Epithelial cell of proximal tubule (primary cell): Measurements from ENCODE around the gene MAP3K7CL. TPM values are rescaled to one million over a fixed set of nuclear protein-coding genes. Genes with fewer than 3 reads are reported as not detected.

Experiments
- DNase-seq: peaks from one replicate; pipeline ENCODE4 v3.0.0-alpha.2; 2011; ENCODE audit warnings: low read depth
- H3K4me3 ChIP-seq: 2 replicates; pipeline ENCODE4 v1.5.1; 2011; ENCODE audit warnings: low read depth, mild to moderate bottlenecking, low read length
- total RNA-seq: library from RNA; depleted of rRNA; stranded (reverse); fragments of >200 nt; gene quantifications from 2 replicates; pipeline ENCODE4 v1.2.3, GENCODE V29; 2015
- TF ChIP-seq, protein P1 (sequence below): conservative IDR thresholded peaks from 2 replicates; pipeline ENCODE4 v1.5.1; 2012; ENCODE audit warnings: low read depth, mild to moderate bottlenecking, low read length

MAP3K7CL gene, protein sequence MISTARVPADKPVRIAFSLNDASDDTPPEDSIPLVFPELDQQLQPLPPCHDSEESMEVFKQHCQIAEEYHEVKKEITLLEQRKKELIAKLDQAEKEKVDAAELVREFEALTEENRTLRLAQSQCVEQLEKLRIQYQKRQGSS
- 0.92 and 4.6 TPM in 2 replicates for total RNA-seq

DNA sequence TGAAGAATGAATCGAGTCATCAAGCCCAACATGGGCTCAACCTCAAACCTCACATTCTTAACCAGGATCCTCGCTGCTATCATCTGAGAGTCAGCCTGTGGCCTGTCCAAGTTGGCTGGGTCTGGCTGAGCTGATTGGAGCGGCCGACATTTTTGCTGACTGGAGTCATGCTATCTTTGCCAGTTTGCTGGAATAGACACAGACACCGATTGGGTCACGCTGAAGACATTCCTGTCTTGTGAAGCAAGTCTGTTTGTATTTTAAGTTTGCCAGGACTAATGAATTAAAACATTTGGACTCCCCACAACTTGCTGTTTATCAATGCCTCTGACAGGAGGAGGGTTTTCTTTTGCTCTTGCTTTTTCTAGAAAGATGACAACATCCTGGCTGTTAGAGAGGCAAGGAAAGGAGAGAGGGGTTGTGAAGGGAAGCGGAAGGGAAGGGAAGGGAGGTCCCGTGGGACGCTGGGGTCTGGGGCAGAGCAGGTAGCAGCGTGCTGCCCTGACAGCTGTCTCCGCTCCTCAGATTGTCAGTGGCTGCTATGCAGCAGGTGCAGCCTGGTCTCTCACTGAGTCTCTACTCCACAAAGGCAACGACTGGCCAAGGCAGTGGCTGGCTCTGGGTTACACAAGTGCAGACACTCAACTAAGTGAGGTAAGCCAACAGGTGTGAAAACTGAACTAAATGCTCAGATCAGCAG is at the start of gene MAP3K7CL:
MAP3K7CL (plus strand) TSS at position 375 of the 700 bp plus-strand sequence. CDS start 2,701 bp downstream, outside the sequence.
- TF ChIP-seq, protein P1, sequence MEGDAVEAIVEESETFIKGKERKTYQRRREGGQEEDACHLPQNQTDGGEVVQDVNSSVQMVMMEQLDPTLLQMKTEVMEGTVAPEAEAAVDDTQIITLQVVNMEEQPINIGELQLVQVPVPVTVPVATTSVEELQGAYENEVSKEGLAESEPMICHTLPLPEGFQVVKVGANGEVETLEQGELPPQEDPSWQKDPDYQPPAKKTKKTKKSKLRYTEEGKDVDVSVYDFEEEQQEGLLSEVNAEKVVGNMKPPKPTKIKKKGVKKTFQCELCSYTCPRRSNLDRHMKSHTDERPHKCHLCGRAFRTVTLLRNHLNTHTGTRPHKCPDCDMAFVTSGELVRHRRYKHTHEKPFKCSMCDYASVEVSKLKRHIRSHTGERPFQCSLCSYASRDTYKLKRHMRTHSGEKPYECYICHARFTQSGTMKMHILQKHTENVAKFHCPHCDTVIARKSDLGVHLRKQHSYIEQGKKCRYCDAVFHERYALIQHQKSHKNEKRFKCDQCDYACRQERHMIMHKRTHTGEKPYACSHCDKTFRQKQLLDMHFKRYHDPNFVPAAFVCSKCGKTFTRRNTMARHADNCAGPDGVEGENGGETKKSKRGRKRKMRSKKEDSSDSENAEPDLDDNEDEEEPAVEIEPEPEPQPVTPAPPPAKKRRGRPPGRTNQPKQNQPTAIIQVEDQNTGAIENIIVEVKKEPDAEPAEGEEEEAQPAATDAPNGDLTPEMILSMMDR: no peak
- peak; percentile 99 for DNase-seq
- H3K4me3 ChIP-seq: peak within 1 kb of the TSS; percentile 35

DNA sequence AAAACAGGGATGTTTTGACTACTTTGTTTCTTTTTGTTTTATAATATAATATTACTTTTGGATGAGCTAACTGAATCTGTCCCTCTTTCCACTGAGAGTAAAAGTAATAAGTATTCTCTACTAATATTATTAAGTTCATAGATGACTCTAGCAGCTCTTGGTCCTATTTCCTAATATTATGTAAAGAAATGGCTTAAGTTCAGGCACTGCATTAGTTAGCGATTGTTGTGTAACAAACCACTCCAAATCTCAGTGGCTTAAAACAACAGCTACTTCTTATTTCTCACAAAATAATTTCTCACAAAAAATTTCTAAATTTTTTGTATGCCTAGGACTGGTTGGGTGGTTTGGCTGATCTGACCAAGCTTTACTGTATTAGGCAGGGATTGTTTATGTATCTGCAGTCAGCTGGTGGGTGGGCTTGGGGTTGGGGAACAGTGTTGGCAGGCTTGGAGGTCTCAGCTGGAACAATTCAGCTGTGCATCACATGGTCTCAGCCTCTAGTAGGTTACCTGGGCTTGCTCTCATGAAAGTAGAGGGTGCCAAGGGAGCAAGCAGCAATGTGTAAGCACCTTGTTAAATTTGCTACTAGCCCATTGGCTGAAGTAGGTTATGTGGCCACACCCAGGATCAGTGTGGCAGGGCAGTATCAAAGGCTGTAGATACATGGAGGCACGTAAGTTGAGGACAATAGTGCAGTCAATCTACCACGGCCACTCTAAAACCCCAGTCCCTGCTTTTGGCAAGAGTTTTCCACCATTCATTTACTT is 48.2 kb upstream of the MAP3K7CL start:
- DNase-seq: no peak
- TF ChIP-seq, protein P1: no peak
- no peak overlapping the region for H3K4me3 ChIP-seq

DNA sequence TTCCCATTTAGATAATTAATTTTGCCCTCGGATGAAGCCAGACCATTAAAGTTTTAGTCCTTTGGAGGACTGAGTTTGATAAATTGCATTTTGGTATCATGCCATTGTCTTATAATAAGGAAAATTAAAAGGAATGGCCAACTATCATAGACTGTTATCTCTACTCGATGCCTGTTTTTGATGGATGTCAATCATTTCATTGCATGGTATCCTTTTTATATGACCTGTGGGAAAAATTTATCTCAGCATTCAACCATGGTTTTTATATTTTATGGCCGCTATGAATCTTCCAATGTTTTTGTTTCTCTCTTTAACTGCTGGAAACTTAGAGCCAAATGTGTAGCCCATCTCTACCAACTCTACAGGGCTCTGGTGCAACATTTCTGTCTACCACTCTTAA is 47.1 kb upstream of the MAP3K7CL start:
- DNase-seq: no peak
- no peak overlapping the region for H3K4me3 ChIP-seq
- TF ChIP-seq, protein P1: no peak

DNA sequence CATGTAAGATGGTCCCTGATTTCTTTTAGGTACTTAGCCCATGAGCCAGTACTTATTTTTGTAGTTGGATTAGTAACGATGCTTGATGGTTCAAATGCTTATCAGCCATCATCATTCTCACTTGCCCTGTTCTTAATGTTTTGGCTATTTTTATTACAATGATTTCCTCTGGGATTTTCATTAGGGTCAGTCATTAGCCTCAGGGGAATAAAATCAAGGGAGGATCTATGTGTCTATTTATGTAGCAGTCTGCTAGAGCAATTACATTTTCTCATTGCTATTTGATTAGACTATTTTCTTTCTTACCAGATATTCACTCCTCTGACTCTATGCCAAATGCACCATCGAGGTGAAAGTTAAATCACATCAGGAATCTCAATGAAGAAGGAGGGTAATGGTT is 46.1 kb upstream of the MAP3K7CL start:
- no peak for DNase-seq
- no peak overlapping the region for H3K4me3 ChIP-seq
- TF ChIP-seq, protein P1: no peak

DNA sequence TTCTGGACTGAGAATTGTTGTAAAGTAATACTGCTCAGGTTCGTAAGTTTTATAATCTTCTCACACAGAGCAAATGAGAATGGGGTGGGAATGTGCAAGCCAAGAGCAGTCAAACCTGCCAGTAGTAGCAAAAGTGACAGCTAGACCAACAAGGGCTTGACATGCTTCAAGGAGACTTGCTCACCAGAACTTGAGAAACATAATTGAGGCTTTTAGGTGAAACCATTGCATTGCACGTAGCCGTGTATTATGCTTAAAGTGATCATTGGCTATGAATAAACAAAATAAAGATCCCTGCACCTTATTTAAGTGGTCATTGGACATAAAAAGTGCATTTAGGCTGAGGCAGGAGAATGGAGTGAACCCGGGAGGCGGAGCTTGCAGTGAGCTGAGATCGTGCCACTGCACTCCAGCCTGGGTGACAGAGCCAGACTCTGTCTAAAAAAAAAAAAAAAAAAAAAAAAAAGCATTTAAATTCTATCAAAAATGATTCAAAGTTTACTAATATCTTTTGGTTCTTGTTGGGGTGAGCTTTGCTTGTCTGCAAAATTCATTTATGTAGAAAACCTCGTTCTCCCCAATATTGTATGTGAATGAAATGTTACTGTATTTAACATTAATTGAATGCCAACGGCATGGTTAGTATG is 45.2 kb upstream of the MAP3K7CL start:
- TF ChIP-seq, protein P1: no peak
- H3K4me3 ChIP-seq: no peak overlapping the region
- DNase-seq: no peak

DNA sequence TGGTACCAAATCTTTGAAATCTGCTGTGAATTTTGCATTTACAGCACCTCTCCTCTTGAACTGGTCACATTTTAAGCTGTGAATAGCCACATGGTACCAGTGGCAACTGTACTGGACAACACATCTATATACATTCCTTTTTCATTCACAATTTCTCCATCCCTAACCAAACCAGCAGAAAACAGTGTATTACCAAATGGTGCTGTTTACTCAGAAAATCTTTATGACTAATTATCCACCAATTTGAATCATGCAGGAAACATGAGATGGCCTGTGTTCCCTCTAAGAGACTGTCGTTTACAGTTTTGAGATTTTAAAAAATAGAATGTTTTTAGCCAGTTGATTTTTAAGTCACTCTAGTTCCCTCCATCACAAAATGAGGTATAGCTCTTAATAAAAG is 39.4 kb upstream of the MAP3K7CL start:
- no peak overlapping the region for H3K4me3 ChIP-seq
- TF ChIP-seq, protein P1: no peak
- no peak for DNase-seq
